HG03175 (cell line): ENCODE results near the gene PHPT1.

ENCODE experiments used
- ATAC-seq: cut with Tn5 transposase; IDR thresholded peaks from one replicate; pipeline ENCODE4 v1.9.1; 2021; ENCODE audit warnings: mild to moderate bottlenecking, moderate library complexity; ENCODE audit not compliant: unreplicated experiment

PHPT1 gene

GRCh38 chr9:136847088-136847825 is 2.0 kb upstream of the PHPT1 start:
- ATAC-seq = no peak

- peak; percentile 33 for ATAC-seq
These were observed 1.3 kb upstream of the PHPT1 start for GRCh38 chr9:136847826-136848392.

GRCh38 chr9:136848393-136849037 is 694 bp upstream of the PHPT1 start:
- no peak for ATAC-seq

DNA sequence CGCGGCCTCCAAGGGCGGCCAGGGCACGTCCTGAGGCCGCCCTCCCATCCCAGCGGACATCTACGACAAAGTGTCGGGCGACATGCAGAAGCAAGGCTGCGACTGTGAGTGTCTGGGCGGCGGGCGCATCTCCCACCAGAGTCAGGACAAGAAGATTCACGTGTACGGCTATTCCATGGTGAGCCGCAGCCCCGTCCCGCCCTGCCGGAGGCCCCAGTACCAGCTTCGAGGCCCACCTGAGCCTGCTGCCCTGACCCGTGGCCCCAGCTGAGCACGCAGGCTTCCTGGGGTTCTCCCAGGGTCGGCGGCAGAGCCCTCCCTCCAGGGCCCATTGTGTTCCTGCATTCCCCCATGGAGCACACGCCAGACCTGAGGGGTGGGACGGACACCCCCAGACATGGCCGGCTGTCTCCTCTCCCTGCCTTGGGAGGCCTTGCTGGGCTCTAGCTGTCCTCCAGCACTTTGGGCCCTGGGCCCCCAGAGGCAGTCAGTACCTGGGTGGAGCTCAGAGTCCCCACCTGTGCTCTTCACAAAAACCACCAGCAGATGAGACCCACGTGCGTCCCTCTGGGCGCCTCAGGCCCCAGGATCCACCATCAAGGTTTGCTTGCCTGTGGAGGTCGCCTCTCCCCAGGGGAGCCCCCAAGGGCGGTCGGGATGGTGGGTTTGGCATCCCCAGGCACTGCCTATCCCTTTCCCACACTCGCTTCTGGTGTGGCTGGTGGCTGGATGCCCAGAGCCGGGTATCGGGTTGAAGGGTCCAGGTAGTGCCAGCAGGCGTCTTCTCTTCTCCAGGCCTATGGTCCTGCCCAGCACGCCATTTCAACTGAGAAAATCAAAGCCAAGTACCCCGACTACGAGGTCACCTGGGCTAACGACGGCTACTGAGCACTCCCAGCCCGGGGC is 1.0 kb downstream of the PHPT1 start:
- no peak for ATAC-seq

DNA sequence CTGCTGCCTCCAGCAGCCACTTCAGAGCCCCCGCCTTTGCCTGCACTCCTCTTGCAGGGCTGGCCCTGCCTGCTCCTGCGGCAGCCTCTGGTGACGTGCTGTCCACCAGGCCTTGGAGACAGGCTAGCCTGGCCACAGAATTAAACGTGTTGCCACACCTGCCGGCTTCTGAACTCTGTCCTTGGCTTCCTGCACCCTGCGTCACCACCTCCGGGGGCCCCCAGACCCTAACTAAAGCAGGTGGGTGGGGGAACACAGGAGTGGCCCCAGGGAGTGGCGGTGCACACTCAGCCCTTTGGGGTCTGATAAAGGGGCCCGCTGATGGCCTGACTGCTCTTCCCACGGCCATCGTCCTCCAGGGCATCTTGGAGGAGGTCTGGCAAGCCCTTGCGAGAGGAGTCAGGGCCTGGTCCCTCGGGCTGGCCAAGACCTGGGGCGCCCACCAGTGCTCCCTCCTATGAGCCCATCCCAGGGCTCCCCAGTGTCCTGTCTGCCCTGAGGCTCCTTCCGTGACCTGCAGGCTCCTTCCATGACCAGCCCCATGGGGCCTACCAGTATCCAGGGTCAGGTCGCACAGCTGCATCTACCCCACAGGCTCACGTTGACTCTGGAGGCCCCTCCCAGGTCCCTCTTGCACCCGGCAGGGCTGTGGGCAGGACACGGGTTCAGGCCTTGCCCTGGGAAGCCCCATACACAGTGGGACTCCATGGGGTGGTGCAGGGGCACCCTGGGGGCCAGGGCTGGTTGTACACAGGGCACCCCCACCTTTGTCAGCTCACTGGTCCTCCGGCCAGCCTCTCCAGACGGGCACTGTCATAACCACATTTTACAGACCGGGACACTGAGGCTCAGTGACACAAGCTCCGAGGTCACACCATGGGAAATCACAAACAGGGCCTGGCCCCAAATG is 1.9 kb downstream of the PHPT1 start:
- ATAC-seq = no peak

GRCh38 chr9:136851941-136852663 is 2.9 kb downstream of the PHPT1 start, which contains the start of gene MAMDC4:
MAMDC4 (plus strand) TSS chr9:136852346; CDS start chr9:136852417, 71 bp downstream.
- no peak for ATAC-seq

DNA sequence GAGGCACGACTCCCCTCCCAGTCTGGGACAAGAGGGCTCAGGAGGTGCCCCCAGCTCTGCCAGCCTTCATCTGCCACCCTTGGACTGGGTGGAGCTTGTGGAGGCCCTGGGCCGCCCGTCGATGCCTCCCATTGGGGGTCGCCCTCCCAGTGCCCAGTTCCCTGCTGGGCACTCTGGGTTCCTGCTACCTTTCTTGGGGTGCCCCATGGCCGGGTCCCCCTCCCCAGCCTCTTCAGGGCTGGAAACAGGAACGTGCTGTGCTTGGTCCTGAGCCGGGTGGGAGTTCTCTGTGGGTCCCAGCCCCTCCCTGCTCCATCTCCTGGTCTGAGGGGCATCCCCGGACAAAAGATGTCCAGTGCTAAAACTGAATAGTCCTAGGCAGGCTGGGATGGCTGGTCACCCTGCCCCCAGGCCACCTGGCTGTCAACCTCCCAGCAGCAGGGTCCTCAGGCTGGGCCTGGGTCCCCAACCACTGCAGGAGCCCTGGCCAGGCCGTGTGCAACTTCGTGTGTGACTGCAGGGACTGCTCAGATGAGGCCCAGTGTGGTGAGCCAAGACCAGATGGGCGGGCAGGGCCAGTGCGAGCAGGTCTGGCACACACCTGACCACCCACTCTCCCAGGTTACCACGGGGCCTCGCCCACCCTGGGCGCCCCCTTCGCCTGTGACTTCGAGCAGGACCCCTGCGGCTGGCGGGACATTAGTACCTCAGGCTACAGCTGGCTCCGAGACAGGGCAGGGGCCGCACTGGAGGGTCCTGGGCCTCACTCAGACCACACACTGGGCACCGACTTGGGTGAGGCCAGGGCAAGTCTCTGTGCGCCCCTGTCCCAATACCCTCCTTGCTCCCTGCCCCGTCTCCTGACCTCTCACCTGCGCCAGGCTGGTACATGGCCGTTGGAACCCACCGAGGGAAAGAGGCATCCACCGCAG is 3.7 kb downstream of the PHPT1 start:
- no peak for ATAC-seq

DNA sequence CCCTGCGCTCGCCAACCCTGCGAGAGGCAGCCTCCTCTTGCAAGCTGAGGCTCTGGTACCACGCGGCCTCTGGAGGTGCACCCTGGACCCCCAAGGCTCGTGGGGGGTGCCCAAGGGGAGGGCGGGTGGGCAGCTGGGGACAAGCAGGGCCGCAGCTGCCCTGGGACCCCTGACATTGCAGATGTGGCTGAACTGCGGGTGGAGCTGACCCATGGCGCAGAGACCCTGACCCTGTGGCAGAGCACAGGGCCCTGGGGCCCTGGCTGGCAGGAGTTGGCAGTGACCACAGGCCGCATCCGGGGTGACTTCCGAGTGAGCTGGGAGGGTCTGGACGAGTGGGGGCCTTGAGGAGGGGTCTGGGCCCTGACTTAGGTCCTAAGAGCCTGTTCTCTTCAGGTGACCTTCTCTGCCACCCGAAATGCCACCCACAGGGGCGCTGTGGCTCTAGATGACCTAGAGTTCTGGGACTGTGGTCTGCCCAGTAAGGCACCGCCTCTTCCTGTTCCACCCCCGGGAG is 4.4 kb downstream of the PHPT1 start:
- no peak for ATAC-seq

- ATAC-seq = no peak
These were observed 5.1 kb downstream of the PHPT1 start for GRCh38 chr9:136854113-136854841.

DNA sequence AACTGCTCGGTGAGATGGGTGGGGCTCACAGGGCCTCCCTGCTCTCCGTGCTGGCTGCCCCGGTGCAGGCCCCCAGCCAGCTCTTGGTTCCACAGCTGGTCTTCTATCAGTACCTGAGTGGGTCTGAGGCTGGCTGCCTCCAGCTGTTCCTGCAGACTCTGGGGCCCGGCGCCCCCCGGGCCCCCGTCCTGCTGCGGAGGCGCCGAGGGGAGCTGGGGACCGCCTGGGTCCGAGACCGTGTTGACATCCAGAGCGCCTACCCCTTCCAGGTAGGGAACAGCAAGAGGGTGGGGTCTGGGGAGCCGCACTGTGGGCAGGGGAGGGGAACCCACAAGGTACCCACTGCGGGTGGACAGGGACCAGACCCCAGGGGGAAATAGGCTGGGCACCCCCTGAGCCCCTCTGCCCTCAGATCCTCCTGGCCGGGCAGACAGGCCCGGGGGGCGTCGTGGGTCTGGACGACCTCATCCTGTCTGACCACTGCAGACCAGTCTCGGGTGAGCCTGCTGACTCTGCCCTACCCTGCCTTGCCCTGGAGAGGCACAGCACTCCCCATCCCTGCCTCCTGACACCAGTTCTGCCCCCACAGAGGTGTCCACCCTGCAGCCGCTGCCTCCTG is 5.7 kb downstream of the PHPT1 start:
- no peak for ATAC-seq

- no peak for ATAC-seq
These were observed 6.4 kb downstream of the PHPT1 start for GRCh38 chr9:136855461-136856078.

- no peak for ATAC-seq
These were observed 6.9 kb downstream of the PHPT1 start for GRCh38 chr9:136856079-136856476.

DNA sequence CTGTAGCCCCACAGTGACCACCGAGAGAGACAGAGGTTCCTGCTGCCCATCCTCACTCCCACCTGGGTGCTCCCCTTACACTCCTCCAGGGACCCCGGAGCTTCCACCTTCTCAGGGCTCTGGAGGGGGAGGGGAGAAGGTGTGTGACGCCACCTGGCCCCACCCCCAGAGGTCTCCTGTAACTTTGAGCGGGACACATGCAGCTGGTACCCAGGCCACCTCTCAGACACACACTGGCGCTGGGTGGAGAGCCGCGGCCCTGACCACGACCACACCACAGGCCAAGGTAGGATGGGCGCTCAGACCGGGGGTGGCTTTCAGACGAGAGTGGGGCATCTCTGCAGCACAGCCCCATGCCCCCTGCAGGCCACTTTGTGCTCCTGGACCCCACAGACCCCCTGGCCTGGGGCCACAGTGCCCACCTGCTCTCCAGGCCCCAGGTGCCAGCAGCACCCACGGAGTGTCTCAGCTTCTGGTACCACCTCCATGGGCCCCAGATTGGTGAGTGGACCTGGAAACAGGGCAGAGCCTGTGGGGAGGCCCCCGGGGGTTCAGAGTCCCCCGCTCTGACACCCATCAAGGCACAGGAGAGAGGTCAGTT is 7.4 kb downstream of the PHPT1 start:
- ATAC-seq = no peak

GRCh38 chr9:136857166-136857565 is 8.0 kb downstream of the PHPT1 start:
- ATAC-seq = no peak

- no peak for ATAC-seq
These were observed 8.6 kb downstream of the PHPT1 start for GRCh38 chr9:136857581-136858412.
